MCF 10A (cell line): ENCODE measurements around the gene MYBL2. TPM values are rescaled to one million over a fixed set of nuclear protein-coding genes. Genes with fewer than 3 reads are reported as not detected.

ENCODE experiments used
- BruUV-seq: library from RNA; stranded (reverse); fragments of 400-500 nt; replicated peaks from 2 replicates; lab custom pipeline; 2021; lab: Mats Ljungman, UMichigan
- CTCF ChIA-PET: fragments of 300-600 bp; sonication (Branson Sonifier 250); formaldehyde crosslinking; extraction: SDS; loops from one replicate; lab custom pipeline; 2021; ENCODE audit warnings: antibody characterized with exemption, inconsistent platforms; lab: Yijun Ruan, JAX
- POLR2A ChIA-PET: fragments of 300-600, 350-650 bp; sonication (Branson Sonifier 250); formaldehyde crosslinking; extraction: SDS; loops from one replicate; lab custom pipeline; 2020; ENCODE audit warnings: antibody characterized with exemption, inconsistent platforms; lab: Yijun Ruan, JAX
- DNase-seq: peaks from one replicate; pipeline ENCODE4 v3.0.0-alpha.2; 2018; ENCODE audit not compliant: unreplicated experiment
- H3K27ac Mint-ChIP-seq: one replicate; pipeline ENCODE4 v1.8.0; 2022; ENCODE audit warnings: mild to moderate bottlenecking, low read depth, mixed read lengths; ENCODE audit not compliant: unreplicated experiment
- H3K27me3 Mint-ChIP-seq: one replicate; pipeline ENCODE4 v1.8.0; 2022; ENCODE audit warnings: mixed read lengths; ENCODE audit not compliant: insufficient read depth, unreplicated experiment
- H3K36me3 Mint-ChIP-seq: one replicate; pipeline ENCODE4 v1.8.0; 2022; ENCODE audit warnings: mild to moderate bottlenecking, moderate library complexity, mixed read lengths; ENCODE audit not compliant: insufficient read depth, unreplicated experiment
- H3K4me1 Mint-ChIP-seq: one replicate; pipeline ENCODE4 v1.8.0; 2022; ENCODE audit warnings: mixed read lengths; ENCODE audit not compliant: insufficient read depth, unreplicated experiment
- H3K4me3 Mint-ChIP-seq: one replicate; pipeline ENCODE4 v1.8.0; 2022; ENCODE audit warnings: mild to moderate bottlenecking, moderate library complexity, mixed read lengths; ENCODE audit not compliant: unreplicated experiment
- H3K9me3 Mint-ChIP-seq: one replicate; pipeline ENCODE4 v1.8.0; 2022; ENCODE audit warnings: mixed read lengths; ENCODE audit not compliant: unreplicated experiment
- intact Hi-C: fragments of 100-400 bp; cut with micrococcal nuclease; formaldehyde crosslinking; loops from 2 replicates; pipeline ENCODE4 v1.14.1; 2022
- total RNA-seq: library from RNA; stranded (reverse); gene quantifications from 2 replicates; pipeline ENCODE4 v1.2.3, GENCODE V29; 2022
- TF ChIP-seq, protein P1 (sequence below): fragments of 200-600 bp; IDR thresholded peaks from one replicate; pipeline ENCODE4 v1.8.0; 2022; ENCODE audit warnings: antibody characterized with exemption, mild to moderate bottlenecking; ENCODE audit not compliant: unreplicated experiment

MYBL2 gene
- total RNA-seq, 1 experiment from 2014 or later, result 44.3 TPM

DNA sequence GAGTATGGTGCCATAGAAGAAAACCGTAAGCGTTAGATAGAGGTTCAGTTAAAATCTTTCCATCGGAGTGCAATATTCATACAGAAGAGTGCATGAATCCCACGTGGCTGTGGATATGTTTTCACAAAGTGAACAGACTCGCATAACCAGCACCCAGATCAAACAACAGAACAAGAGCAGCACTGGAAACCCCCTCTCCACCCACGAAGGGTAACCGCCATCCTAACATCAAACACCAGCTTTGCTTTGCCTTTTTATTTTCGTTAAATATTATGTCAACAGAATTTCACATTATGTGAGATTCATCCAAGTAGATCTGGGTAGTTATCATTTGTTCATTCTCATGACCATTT lies 55.2 kb downstream of the MYBL2 start:
- H3K27ac Mint-ChIP-seq, result no peak overlapping the region
- TF ChIP-seq, protein P1, sequence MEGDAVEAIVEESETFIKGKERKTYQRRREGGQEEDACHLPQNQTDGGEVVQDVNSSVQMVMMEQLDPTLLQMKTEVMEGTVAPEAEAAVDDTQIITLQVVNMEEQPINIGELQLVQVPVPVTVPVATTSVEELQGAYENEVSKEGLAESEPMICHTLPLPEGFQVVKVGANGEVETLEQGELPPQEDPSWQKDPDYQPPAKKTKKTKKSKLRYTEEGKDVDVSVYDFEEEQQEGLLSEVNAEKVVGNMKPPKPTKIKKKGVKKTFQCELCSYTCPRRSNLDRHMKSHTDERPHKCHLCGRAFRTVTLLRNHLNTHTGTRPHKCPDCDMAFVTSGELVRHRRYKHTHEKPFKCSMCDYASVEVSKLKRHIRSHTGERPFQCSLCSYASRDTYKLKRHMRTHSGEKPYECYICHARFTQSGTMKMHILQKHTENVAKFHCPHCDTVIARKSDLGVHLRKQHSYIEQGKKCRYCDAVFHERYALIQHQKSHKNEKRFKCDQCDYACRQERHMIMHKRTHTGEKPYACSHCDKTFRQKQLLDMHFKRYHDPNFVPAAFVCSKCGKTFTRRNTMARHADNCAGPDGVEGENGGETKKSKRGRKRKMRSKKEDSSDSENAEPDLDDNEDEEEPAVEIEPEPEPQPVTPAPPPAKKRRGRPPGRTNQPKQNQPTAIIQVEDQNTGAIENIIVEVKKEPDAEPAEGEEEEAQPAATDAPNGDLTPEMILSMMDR, result no peak
- H3K27me3 Mint-ChIP-seq, result no peaks in the 10 kb centered on the region
- CTCF ChIA-PET, result interaction anchor here (1.3 kb wide), 1 partner anchor 182 kb away, joined by 3 read pairs; no protein-coding TSS in a partner anchor
- no peak overlapping the region for H3K4me3 Mint-ChIP-seq
- BruUV-seq, result no TSS peak
- no peaks in the 10 kb centered on the region for H3K4me1 Mint-ChIP-seq
- no peaks in the 10 kb centered on the region for H3K36me3 Mint-ChIP-seq
- no peak for DNase-seq
- intact Hi-C loops, result no loop called here
- POLR2A ChIA-PET, result interaction anchor here (1.3 kb wide), 1 partner anchor 18 kb away, joined by 5 read pairs; no protein-coding TSS in a partner anchor
- H3K9me3 Mint-ChIP-seq, result no peaks in the 10 kb centered on the region

- TF ChIP-seq, protein P1, result no peak
- ChIA-PET POLR2A (interaction anchor here (0.7 kb wide), 1 partner anchor 58 kb away, joined by 3 read pairs; no protein-coding TSS in a partner anchor), CTCF (interaction anchor here (0.7 to 1.3 kb wide), 3 partner anchors 25 to 209 kb away, joined by 3 read pairs; no protein-coding TSS in a partner anchor)
- intact Hi-C loops, result no loop called here
- Mint-ChIP-seq H3K27ac (no peak overlapping the region), H3K4me3 (no peak overlapping the region), H3K36me3 (no peaks in the 10 kb centered on the region), H3K4me1 (no peaks in the 10 kb centered on the region), H3K9me3 (no peaks in the 10 kb centered on the region), H3K27me3 (no peaks in the 10 kb centered on the region)
- no peak for DNase-seq
- BruUV-seq, result no TSS peak
Observed at GRCh38 chr20:43723186-43723585, 56.3 kb downstream of the MYBL2 start.

GRCh38 chr20:43723735-43724134 lies 56.8 kb downstream of the MYBL2 start:
- no peaks in the 10 kb centered on the region for H3K36me3 Mint-ChIP-seq
- POLR2A ChIA-PET, result interaction anchor here (0.7 kb wide), 1 partner anchor 59 kb away, joined by 3 read pairs; no protein-coding TSS in a partner anchor
- H3K4me3 Mint-ChIP-seq, result no peak overlapping the region
- no TSS peak for BruUV-seq
- no peak for DNase-seq
- TF ChIP-seq, protein P1, result no peak
- intact Hi-C loops, result no loop called here
- H3K4me1 Mint-ChIP-seq, result no peaks in the 10 kb centered on the region
- CTCF ChIA-PET, result interaction anchor here (0.6 to 1.4 kb wide), 4 partner anchors 24 to 357 kb away, joined by 3 to 5 read pairs (median 4); no protein-coding TSS in a partner anchor
- no peaks in the 10 kb centered on the region for H3K27me3 Mint-ChIP-seq
- H3K27ac Mint-ChIP-seq, result no peak overlapping the region
- no peaks in the 10 kb centered on the region for H3K9me3 Mint-ChIP-seq

GRCh38 chr20:43724383-43724782 lies 57.5 kb downstream of the MYBL2 start:
- Mint-ChIP-seq H3K27ac (no peak overlapping the region), H3K36me3 (no peaks in the 10 kb centered on the region), H3K27me3 (no peaks in the 10 kb centered on the region), H3K4me1 (no peaks in the 10 kb centered on the region), H3K4me3 (no peak overlapping the region), H3K9me3 (no peaks in the 10 kb centered on the region)
- no peak for DNase-seq
- intact Hi-C loops, result no loop called here
- ChIA-PET CTCF (interaction anchor here (0.6 to 1.4 kb wide), 4 partner anchors 25 to 356 kb away, joined by 3 to 5 read pairs (median 4); no protein-coding TSS in a partner anchor), POLR2A (interaction anchor here (0.7 kb wide), 1 partner anchor 31 kb away, joined by 3 read pairs; no protein-coding TSS in a partner anchor)
- TF ChIP-seq, protein P1, result no peak
- BruUV-seq, result no TSS peak
